Measurements from ENCODE around the gene HDDC3. TPM values are rescaled to one million over a fixed set of nuclear protein-coding genes. Genes with fewer than 3 reads are reported as not detected.

The HDDC3 gene, protein sequence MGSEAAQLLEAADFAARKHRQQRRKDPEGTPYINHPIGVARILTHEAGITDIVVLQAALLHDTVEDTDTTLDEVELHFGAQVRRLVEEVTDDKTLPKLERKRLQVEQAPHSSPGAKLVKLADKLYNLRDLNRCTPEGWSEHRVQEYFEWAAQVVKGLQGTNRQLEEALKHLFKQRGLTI
- polyA plus RNA-seq = 7.9 and 20.9 TPM in 2 replicates

DNA sequence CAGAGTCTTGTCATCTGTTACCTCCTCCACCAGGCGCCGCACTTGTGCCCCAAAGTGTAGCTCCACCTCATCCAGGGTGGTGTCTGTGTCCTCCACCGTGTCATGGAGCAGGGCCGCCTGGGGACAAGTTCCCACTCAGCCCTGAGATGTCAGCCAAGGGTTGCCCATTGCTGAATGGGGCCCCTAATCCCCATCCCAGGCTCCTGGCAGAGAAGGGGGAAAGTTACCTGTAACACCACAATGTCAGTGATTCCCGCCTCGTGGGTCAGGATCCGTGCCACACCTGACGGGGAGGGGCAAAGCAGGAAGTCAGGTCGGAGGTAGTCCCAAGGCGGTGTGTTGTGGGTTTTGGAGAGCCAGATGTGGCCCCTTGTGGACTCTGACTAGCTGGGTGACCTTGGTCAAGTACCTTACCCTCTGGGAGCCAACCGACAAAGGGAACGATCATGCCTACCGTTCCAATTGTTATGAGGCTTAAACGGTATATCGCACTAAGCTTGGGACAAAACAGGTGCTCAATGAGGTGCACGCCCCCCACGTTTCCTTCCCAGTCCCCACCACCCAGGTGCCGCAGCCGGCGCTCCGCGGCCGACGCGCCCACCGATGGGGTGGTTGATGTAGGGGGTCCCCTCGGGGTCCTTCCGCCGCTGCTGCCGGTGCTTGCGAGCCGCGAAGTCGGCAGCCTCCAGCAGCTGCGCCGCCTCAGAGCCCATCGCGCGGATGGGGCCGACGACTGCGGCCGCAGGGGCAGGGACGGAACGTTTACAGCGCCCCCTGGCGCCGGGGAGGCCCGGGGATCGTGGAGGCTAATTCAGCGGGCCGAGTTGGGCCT is at the start of gene HDDC3:
TSS of gene HDDC3 (minus strand) at position 722 of the 832 bp plus-strand sequence. CDS start at position 713, 9 bp downstream.

DNA sequence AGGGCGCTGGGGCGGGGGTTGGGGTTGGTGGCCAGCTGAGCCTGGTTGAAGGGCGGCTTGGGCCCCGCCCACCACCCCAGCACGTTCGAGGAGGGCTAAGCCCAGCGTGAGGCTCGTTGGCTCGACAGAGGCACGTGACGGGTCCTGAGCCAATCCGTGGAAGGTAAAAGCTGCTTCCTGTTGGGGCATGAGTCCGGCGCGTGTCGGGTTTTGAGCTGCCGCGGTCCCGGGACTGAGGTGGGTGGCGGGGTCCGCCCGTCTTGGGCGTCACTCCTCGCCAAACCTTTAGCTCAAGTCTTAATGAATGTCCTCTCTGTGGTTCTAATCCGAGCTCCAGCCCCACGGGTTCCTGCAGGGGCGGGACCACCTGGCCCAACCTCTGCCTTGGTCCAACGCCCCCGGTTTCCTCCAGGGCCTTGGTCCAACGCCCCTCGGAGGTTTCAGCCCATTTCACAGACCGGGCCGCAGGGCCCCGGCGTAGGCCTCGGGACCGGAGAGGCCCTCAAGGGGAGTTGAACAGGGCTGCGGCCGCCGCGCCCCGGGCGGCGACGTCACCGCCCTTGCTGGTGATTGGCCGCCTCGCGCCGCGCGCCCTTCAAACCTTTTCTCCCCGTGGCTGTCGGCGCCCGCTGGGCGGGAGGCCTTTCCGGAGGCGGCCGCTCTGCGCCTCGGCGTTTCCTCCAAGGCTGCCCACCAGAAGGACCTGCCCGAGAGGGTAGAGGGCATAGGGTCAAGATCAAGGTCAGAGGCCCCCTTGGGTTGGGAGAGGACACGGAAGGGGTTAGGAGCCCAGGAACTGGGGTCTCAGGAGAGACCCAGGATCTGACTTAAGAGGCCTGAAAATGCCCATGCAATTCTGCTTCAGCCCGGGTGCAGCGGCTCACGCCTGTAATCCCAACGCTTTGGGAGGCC is 22.6 kb upstream of the HDDC3 start, which contains the start of gene RCCD1:
TSS of gene RCCD1 (plus strand) at position 173 of the 912 bp plus-strand sequence. CDS start 1,851 bp downstream, outside the sequence.

DNA sequence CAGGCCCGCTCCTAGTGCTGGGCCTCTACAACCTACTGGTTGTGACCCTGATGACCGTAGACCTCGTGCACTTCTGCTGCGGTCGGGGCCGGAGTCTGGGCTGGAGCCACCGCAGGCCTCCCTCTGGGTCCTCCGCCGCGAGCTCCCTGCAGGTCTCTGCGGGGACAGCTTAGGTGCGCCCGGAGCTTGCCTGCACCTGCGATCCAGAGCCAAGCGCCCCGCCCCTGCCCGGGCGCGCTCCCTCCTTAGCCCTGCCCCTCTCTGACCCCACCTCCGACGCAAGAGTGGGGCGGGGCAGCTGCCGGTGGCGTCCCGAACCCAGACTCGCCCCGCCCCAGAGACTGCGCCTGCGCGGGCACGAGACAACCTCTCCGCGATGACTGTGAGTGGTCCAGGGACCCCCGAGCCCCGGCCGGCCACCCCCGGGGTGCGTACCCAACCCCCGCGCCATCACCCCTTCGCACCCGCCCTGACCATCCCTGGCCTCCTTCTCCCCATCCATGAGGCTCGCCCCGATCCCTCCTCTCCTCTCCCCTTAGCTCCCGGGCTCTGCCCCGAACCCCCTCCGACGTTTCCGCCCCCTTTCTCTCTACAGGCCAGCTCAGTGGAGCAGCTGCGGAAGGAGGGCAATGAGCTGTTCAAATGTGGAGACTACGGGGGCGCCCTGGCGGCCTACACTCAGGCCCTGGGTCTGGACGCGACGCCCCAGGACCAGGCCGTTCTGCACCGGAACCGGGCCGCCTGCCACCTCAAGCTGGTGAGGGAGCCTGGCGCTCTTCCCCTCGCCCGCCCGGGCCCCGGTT is 2.8 kb upstream of the HDDC3 start, which contains the start of gene UNC45A:
TSS of gene UNC45A (plus strand) at position 337 of the 803 bp plus-strand sequence. CDS start at position 377, 40 bp downstream.

DNA sequence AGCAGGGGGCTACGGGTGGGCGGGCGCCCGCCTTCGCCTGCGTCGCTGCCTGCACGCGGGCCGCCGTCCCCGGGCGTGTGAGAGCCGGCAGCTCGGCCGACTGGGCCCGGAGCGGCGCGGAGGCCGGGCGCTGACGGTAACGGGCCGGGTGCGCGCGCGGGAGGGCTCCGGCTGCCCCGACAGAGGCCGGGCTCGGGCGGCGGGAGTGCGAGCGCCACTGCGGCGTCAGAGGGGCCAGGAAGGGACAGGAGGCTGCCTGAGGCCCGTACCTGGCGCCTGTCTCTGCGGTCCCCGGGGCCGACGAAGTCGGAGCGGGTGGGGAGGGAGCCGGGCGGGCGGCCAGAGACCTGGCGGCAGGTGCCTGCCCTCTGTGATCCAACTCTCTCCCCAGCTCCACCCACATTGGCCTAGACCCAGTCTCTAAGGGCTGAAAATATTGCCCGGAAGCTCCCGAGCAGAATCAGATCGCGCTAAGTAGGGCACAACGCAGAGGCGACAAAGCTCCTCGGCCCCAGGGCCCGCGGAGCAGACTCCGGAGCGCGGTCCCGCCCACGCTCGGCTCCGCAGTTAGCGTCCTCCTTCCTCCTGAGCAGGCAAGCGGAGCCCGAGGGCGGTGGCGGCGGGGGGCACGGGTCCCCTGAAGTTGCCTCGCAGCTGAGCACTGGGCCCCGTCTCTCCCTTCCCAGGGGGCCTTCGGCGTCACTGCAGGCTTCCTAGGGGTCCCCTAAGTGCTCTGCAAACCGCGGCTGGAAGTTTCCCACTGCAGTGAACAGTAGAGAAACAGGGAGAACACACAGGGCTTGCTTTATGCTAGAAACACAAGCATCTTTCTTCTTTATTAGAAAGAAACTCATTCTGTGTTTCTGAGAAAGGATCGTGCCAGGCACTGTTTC is 29.3 kb downstream of the HDDC3 start, which contains the start of gene MAN2A2:
TSS of gene MAN2A2 (plus strand) at position 463 of the 893 bp plus-strand sequence. CDS start 906 bp downstream, outside the sequence.

DNA sequence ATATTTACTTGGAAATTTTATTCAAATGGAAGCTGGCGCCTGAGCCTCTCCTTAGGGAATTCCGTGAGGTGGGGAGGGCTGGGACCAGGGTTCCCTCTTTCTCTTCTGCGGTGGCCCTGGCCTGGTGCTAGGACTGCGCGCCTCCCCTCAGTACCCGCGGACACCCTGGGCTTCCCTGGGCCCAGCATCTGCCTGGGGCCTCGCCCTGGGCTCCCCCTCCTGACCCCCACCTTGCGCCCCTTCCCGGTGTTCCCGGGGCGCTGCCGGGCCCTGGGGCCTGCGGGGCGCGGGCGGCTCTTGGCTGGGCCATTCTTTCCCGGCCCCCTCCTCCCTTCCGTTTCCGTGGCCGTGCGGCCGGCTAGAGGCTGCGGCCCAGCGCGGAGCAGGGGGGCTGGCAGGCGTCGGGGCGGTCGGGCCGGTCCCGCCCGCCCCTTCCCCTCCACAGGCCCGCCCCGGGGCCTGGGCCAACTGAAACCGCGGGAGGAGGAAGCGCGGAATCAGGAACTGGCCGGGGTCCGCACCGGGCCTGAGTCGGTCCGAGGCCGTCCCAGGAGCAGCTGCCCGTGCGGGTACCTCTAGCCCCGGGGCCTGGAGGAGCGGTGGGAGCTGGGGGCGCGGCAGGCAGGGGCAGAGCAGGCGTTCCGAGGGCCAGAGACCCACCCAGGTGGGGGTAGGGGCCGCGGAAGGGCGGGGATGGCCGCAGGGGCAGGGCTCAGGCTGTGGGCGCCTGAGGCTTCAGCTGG is 48.2 kb downstream of the HDDC3 start, which contains the start of gene FES:
TSS of gene FES (plus strand) at position 529 of the 743 bp plus-strand sequence. CDS start 542 bp downstream, outside the sequence.

Other genes with a start within 250 kb of the HDDC3 start
- 13.7 and 24.4 TPM in 2 replicates for gene BLM, start 215.2 kb downstream of the HDDC3 start, polyA plus RNA-seq
- 3.5 and 4.7 TPM in 2 replicates for gene FURIN, start 64.0 kb downstream of the HDDC3 start, polyA plus RNA-seq
- not detected in 2 replicates for gene FES, start 48.0 kb downstream of the HDDC3 start, polyA plus RNA-seq
- gene MAN2A2, start 29.2 kb downstream of the HDDC3 start, polyA plus RNA-seq = 11.1 and 42.8 TPM in 2 replicates
- 8.3 and 9.6 TPM in 2 replicates for gene UNC45A, start 2.7 kb upstream of the HDDC3 start, polyA plus RNA-seq
- gene RCCD1, start 22.3 kb upstream of the HDDC3 start, polyA plus RNA-seq = 0.66 and 1.2 TPM in 2 replicates
- 3.6 and 6.8 TPM in 2 replicates for gene PRC1, start 62.0 kb upstream of the HDDC3 start, polyA plus RNA-seq
- 12.4 and 28.9 TPM in 2 replicates for gene VPS33B, start 90.0 kb upstream of the HDDC3 start, polyA plus RNA-seq
- 2.0 and 24.1 TPM in 2 replicates for gene SV2B, start 167.7 kb upstream of the HDDC3 start, polyA plus RNA-seq

Measured in Purkinje cell (primary cell).